ENCODE results near the gene SAC3D1.

Gene SAC3D1

DNA sequence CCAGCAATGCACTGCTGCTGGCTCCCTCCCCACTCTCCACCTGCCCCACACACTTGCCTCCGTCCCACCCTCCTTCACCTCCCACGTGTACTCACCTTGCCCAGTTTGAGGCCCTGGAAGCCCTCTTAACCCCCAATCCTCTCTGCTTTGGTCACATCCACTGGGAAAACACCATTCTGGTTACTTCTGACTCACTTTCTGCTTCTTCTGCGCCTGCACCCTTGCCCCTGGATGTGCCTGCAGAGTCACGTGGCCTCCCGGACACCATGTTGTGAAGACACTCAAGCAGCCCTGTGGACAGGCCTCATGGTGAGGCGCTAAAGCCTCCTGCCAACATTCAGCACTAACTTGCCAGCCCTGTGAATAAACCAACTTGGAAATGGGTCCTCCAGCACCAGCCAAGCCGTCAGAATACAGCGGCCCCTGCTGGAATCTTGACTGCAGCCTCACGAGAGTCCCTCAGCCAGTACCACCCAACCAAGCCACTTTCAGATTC, 20.0 kb downstream of the SAC3D1 start:
- DNase-seq = no peak

DNA sequence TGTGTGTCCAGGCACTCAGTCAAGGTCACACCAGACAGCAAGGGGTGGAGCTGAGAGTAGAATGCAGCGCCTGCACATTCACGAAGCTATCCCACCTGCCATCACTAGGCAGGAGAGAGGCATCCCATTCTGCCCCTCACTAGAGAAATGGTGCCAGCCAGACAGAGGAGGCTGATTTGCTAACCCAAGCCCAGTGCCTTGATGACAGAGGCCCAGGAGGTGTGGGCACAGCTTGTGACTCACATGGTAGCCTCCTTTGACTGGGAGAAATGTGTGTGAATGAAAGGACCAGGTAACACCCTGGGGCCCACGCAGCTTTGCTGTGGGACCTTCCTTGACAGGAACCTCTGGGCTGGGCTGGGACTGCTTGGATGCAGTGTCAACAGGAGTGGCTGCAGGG, 22.5 kb downstream of the SAC3D1 start:
- DNase-seq = no peak

DNA sequence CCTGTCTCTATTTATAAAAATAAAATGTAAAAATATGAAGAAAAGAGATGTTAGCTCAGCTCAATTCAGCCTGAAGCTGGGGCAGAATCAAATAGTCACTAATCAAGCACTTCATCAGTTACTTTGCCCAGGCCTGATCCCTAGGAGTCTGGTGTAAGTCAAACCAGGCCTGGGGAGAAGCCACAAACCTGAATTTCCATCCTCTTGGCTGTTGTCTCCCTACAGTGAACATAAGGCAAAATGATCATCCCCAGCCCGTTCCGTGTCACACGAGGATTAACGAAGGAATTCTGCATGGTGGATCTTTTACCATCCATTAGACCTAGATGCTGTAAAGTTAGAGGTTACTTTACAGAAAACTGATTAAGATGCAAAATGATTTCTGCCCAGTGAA, 23.8 kb downstream of the SAC3D1 start:
- DNase-seq = no peak

DNA sequence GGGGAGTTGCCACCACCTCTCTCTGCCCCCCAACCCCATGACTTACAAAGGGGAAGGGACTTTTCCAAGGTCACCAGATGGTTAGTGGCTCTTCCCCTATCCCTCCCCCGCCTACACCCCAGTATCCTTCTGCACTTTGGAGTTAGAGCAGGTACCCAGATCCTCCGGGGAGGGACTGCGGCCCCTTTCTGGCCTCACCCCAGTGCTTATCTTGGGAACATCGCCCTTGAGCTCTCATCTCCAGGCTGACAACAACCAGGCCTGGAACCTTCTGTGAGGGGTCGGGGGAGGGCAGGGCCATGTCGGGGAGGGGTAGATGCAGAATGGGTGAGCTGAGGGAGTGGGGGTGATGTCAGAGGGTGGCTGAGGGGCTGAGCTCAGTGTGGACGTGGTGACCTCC, 24.8 kb downstream of the SAC3D1 start:
- no peak for DNase-seq

DNA sequence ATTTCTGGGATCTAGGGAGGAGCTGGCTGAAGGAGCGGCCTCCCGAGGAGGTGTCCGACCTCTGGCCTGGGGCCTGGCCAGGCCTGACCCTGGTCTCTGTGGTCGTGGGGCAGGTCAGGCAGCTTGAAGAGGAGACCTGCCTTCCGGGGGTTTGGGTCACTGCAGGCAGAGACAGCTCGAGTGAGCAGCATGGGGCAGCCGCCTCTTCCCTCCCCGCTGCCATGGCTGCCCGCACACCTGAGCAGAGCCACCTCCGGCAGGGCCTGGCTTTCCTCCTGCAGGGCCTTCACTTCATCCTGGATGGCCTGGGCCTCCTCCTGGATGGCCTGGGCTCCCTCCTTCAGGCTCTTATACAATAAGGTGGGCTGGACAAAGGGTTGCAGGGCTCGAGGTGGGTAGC, 25.3 kb downstream of the SAC3D1 start:
- DNase-seq = no peak

DNA sequence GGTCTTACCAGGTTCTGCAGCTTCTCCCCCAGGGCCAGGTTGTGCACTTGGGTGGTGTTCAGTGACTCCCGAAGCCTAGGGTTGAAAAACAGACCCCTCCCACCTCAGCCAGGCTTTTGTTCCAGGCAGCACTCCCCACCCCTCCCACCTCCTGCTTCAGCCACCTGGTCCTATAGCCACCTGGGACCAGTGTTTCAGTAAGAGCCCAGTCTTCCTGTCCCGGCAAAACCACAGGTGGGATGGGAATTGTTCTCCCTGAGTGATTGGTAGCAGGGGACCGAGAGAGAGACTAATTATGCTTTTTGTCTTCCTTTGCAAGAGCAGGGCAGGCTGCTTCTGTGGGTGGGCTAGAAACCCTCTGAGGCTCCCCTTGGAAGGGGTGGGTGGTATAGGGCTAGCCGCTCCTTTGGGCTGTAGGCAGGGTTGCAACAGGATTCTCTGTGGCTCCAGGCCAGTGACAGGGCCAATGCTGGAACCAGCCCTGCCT, 25.8 kb downstream of the SAC3D1 start:
- DNase-seq = no peak

DNA sequence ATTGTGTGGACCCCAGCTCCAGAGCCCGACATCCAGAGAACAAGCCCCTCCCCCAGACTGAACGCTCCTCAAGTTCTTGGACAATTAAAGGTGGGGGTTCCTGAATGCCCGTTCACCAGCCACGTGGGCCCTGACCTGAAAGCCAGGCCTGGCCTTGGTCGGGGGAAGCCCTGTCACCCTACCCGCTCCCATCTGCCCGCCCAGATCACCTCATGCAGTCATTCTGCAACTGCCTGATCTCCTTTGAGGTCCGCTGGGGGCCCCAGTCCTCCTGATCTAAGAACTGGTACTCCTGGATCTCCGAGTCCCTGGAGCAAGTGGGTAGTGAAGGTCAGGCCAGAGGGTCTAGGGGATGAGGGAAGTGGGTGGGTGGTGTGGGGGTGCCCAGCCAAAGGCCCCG, 26.4 kb downstream of the SAC3D1 start:
- no peak for DNase-seq

DNA sequence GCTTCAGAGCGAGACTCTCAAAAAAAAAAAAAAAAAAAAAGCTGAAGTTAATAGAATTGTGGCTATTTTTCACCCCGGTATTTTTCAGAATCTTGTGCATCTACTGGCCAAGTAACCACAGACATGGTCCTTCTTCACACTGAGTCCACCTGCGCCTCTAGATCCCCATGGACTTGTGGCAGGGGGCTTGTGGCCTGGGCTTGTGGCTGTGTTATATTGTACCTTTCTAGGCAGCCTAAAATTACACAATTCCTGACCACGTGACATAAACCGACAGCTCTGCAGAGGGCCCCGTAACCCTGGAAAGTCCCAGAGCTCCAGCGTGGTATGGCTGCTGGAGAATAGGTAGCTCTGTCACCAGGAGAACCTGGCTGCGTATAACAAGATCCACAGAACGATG, 28.2 kb downstream of the SAC3D1 start:
- DNase-seq = no peak

DNA sequence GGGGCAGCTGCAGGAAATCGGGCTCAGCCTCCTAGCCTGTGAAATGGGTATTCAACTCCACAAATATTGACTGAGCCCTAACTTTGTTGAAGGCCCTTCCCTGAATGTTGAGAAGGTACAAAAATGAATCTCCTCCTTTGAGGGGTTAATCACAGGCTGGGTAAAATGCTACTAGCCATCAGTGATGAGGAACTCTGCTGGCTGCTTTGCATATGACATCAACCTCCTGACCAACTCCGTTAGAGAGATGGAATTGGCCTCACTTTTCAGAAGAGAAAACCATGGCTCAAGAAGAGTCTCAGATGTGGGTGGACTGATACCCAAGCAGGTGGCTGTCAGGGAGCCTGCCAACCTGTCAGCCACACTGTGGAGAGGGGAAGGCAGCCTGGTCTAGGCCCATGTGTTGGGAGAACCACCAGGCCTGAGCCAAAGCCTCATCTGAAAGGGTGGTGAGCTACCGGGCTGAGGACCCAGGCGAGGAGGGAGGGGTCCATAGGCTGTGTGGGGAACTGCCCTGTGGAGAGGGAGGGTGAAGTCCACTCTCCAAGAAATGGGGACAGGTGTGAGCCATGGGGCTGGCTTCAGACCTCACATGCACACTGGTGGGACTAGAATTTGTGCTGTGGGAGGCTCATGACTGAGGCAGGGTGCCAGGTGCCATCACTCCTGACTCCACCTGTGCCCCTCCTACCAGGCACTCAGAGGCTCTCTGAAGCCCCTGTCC, 31.1 kb downstream of the SAC3D1 start:
- DNase-seq = no peak

DNA sequence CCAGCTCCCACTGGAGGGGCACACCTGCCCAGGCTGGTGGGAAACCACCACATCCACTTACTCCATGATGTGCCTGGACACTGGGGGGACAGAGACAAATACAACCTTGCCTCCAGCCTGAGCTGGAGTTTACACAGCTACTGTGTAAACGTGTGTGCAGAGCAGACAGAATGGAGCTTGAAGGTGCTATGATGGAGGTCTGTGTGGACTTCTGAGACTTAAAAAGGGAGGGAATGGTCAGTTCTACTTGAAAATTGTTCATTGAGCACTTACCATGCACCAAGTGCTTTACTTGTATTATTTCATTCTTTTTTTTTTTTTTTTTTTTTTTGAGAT, 31.6 kb downstream of the SAC3D1 start:
- no peak for DNase-seq

DNA sequence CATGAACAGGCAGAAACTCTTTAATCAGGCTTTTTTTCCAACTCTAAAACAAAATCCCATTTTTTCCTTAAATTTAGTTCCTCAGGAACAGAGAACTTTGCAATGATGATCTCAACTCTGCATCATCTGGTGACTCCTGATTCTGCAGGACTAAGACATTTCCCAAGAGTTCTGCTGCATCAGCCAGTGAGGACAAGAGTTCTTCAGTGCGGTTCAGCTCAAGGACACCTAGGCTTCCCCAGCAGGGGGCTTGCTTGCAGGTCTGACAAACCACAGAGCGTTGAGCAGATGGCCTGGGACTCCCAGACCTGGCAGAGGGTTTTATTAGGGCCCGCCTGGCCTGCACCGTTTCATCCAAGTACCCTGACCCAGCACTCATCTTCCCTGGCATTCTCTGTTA, 36.4 kb downstream of the SAC3D1 start:
- no peak for DNase-seq

DNA sequence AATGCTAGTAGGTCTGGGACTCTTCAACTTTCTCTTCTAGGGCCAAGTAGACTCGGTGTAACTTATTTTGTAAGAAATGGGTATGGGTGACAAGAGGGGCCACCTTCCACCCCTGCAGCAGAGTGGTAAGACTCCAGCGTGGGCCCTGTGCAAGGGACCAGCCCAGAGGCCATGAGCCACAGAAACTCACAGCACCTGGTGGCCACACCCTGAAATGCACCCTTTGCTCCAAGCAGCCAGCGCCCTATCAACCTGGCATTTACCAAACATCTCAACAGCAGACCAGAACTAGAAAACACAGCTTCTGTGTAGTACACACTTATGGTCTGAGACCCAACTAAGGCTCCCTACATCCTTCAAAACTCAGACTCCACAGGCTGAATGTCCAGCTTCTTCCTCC, 37.1 kb downstream of the SAC3D1 start:
- DNase-seq = peak; percentile 78

DNA sequence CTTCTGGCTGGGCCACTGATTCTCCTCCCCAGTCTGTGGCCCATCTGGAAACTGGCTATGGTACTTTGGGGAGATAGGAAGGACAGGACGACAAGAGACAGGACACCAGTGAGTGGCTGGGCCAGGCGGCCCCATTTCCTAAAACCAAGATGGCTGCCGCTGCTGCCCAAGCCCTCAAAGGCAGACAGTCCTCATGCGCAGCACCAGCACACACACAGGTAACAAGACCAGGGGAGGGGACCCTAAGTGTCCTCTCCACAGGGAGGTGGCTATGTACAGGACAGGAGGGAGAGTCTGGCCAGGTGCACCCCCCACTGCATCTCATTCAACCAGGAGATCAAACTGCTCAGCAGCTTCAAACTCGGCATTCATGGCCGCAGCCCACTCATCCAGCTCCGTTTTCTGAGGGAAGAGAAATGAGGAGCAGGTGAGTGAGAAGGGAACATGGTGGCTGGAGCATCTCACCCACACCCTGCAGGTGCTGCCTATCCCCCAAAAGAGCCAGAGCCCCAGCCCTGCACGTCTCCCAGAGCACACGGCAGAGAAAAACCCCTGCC, 37.9 kb downstream of the SAC3D1 start:
- DNase-seq = no peak

DNA sequence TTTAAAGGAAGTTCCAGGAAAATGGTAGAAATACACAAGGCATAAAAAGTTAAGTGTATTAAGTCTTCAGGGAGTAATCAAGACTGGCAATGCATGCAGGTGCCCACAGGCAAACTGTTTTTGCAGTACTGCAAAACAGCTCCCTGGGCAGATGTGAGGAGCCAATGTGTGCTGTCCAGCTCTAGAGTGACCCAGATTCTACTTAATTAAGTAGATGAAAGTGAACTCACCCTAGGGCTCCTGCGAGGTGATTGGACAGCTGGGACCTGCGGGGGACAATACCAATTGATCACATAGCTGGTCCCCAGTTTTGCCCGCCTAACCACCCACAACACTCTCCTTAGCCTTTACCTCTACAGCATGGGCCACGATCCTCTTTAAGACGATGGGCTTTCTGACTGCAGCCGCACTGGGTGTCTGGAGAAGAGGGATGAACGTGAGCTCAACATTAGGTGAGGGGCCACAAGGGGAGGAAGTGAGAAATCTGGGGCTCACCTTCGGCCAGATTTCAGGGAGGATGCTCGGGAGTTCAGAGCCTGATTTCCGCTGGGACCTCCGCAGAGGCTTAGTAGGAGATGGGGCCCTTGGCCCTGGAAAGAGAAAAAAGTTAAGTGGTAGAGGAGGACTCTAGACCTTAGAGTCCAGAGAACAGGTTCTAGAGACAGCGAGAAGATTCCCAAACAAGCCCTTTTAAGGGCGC, 42.3 kb downstream of the SAC3D1 start:
- DNase-seq = no peak

DNA sequence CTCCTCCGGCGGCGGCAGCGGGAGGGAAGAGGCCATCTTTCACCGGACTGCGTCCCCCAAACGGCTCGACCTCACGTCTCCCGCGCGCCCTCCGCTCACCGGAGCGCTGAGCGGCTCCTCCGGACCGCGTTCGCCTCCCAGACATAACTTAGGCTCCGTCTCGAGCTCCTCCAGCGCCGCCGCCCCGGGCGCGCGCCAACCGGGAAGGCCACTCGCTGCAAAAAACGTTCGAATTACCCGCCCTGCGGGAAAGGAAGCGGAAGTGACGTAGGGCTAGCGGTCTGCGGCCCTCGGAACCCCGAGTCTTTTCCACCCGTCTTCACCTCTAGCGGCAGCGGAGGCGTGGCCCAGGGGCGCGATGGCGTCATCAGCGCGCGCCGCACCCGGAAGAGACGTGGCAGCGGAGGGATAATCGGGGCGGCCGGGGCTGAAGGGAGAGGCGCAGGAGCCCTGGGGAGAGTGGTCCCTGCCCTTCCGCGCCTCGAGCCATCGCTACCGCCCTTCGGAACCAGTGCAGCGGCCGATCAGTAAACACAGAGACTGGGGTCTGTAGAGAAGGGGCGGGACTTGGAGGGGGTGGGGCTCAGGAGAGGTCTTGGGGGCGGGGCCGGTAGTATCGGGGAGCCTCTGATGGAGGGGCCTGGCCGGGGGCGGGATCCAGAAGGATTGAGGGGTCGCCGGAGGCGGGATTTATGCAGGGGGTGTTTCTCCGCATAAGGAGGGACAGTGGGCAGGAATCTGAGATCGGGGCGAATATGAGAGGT, 43.0 kb downstream of the SAC3D1 start, which contains the start of the genes CDCA5 and ZFPL1:
Gene CDCA5 (minus strand): TSS at position 207 of the 764 bp plus-strand sequence. CDS start 62 bp downstream, at position 145.
Gene ZFPL1 (plus strand): TSS at position 389 of the 764 bp plus-strand sequence. CDS start 477 bp downstream, outside the sequence.
- peak; percentile 94 for DNase-seq

DNA sequence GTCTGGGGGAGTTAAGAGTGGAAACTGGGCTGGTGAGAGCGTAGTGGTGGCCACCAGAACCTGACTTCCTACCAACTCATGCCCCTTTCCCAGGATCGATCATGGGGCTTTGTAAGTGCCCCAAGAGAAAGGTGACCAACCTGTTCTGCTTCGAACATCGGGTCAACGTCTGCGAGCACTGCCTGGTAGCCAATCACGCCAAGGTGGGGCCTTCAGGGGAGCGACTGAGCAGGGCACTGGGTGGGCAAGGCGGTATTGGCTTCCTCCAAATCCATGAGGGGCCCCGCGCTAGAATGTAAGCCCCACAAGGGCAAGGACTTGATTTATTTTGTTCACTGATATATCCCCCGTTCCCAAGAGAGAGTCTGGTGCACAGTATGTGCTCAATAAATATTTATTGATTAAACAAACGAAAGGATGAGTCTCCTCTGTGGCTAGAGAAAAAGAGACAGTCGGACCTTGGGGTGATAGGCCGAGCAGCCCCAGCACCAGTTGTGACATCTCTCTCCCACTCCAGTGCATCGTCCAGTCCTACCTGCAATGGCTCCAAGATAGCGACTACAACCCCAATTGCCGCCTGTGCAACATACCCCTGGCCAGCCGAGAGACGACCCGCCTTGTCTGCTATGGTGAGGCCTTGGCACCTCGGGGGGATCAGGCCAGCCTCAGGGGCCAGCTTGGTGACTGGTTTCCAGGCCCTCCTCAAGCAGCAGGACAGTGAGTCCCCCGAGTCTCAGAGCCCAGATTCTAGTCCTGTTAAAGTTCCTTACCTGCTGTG, 43.8 kb downstream of the SAC3D1 start:
- no peak for DNase-seq

DNA sequence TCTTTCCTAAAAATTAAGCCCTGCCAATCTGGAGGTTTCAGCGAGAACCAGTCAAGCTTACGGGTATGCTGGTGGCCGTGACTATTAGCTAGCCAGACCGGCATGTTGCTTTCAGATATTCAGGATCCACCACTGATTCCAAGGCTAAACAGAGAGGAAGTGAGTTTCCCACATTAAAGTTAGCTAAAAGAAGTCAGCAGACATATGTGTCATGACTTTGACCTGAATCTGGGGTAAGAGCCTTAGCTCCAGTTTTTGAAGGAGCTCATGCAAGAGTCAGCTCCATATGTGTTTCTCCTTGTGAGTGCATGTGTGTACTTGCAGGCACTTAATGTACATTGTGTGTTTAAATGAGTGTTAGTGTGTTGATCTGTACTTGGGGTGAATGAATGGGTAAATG, 44.4 kb downstream of the SAC3D1 start:
- no peak for DNase-seq

DNA sequence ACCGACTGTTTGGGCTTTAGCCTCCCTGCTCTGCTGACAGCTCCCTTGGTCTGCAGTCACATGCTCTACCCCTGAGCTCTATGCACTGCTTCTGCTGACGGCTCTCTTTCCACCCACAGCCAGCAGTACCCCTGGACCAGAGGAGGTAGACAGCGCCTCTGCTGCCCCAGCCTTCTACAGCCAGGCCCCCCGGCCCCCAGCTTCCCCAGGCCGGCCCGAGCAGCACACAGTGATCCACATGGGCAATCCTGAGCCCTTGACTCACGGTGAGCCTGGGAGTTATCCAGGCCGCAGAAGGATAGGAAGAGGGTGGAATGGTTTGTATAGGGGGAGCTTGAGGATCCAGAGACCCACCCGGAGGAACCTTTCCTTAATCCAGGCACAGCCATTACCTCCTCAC, 45.8 kb downstream of the SAC3D1 start:
- no peak for DNase-seq

DNA sequence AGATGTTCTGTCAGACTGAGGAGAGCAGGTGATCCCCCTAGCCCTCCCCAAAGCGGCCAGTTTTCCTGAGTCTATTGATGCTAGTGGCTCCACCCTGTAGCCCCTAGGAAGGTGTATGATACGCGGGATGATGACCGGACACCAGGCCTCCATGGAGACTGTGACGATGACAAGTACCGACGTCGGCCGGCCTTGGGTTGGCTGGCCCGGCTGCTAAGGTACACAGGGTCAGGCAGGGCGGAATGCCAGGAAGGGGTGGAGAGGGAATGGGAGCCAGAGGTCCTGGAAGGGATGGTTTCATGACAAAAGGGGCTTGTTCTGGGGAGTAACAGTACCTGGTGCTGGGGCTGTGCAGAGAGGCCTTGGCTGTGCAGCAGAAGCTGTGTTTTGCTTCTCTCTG, 46.2 kb downstream of the SAC3D1 start:
- DNase-seq = no peak

DNA sequence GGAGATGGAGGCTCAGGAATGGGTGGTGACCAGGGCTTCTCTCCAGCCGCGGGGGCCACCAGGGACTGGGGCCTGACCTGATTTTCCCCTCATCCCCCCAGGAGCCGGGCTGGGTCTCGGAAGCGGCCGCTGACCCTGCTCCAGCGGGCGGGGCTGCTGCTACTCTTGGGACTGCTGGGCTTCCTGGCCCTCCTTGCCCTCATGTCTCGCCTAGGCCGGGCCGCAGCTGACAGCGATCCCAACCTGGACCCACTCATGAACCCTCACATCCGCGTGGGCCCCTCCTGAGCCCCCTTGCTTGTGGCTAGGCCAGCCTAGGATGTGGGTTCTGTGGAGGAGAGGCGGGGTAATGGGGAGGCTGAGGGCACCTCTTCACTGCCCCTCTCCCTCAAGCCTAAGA, 46.8 kb downstream of the SAC3D1 start:
- no peak for DNase-seq

DNA sequence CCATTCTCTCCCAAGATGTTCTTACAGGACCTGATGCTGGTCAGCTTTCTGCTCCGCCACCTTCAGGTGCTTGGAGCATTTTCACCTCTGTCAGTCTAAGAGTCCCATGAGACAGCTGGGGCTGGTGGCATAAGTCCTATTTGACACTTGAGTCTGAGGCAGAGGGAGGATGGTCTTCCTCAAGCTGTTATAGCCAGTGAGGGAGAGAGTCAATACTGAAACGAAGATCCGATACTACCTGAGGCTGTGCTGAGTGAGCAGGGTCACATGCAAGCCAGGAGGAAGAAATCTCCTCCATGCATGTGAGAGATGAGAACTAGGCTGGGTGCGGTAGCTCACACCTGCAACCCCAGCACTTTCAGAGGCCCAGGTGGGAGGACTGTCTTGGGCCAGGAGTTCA, 48.6 kb downstream of the SAC3D1 start:
- DNase-seq = no peak

DNA sequence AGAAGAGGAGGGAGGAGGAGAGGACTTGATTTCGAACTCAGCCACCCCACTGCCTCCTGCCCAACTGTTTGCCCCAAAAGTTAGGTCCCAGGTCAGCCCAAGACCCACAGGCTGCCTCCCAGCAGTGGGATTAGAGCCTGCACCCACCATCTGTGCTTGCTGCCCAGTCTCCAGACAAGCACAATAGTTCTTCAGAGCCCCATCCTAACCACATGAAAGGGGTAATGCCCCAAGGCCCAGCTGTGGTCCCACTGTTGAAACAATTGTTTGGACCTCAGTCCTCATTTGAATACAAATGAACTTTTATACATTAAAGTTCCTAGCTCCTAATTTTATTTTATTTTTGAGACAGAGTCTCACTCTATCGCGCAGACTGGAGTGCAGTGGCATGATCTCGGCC, 49.6 kb downstream of the SAC3D1 start:
- DNase-seq = no peak
